ENCODE measurements around the gene ENAH. TPM values are rescaled to one million over a fixed set of nuclear protein-coding genes. Genes with fewer than 3 reads are reported as not detected.

The ENAH gene
- total RNA-seq, 1 donor from 2014 or later, result 265 TPM

DNA sequence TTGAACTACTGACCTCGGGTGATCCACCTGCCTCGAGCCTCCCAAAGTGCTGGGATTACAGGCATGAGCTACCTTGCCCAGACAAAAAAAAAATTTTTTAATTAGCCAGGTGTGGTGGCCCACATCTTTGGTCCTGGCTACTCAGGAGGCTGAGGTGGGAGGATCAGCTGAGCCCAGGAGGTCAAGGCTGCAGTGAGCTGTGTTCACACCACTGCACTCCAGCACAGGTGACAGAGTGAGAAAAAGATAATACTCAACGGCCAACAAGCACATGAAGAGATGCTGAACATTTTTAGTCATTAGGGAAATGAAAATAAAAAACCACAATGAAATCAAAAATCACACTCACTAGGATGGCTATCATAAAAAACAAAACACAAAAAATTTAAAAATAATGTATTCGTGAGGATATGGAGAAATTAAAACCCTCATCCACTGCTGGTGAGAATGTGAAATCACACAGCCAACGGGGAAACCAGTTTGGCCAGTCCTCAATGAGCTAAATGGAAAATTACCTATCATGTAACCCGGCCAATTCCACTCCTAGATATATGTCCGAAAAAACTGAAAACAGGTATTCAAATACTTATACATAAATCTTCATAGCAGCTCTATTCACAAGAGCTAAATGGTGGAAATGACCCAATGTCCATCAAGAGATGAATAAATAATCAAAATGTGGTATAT is 41.2 kb downstream of the ENAH start:
- H3K27me3 Mint-ChIP-seq (ENCODE audit: unreplicated experiment), result peaks cover 7% of the 10 kb centered on the region
- H3K27ac Mint-ChIP-seq (ENCODE audit: unreplicated experiment), result no peak overlapping the region
- DNase-seq, result no peak
- peaks cover 11% of the 10 kb centered on the region for H3K9me3 Mint-ChIP-seq (ENCODE audit: unreplicated experiment)
- TF ChIP-seq, protein P1, sequence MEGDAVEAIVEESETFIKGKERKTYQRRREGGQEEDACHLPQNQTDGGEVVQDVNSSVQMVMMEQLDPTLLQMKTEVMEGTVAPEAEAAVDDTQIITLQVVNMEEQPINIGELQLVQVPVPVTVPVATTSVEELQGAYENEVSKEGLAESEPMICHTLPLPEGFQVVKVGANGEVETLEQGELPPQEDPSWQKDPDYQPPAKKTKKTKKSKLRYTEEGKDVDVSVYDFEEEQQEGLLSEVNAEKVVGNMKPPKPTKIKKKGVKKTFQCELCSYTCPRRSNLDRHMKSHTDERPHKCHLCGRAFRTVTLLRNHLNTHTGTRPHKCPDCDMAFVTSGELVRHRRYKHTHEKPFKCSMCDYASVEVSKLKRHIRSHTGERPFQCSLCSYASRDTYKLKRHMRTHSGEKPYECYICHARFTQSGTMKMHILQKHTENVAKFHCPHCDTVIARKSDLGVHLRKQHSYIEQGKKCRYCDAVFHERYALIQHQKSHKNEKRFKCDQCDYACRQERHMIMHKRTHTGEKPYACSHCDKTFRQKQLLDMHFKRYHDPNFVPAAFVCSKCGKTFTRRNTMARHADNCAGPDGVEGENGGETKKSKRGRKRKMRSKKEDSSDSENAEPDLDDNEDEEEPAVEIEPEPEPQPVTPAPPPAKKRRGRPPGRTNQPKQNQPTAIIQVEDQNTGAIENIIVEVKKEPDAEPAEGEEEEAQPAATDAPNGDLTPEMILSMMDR (IDR thresholded peaks at IDR 0.05; ENCODE audit: partially characterized antibody, unreplicated experiment), result no peak
- H3K4me1 Mint-ChIP-seq (ENCODE audit: low read depth, unreplicated experiment), result peaks cover 44% of the 10 kb centered on the region
- H3K4me3 Mint-ChIP-seq (ENCODE audit: unreplicated experiment), result no peak overlapping the region
- H3K36me3 Mint-ChIP-seq (ENCODE audit: unreplicated experiment), result no peaks in the 10 kb centered on the region

DNA sequence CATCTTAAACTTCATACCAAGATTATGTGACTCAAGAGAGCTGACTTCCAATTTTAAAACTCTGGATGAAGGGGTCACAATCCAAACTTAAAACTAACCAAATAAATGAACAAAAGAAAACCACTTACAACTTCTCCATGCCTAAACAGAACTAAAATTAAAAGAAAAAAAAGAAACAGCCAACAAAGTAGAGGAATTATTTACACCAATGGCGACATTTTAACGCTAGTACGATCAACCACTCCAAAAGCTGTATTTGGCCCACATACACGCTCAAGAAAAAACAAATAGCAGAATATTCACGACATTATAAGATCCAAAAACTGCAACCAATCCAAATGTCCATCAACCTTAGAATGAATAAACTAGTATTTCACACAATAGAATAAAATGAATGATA is 42.4 kb downstream of the ENAH start:
- H3K9me3 Mint-ChIP-seq (ENCODE audit: unreplicated experiment), result peaks cover 5% of the 10 kb centered on the region
- H3K27ac Mint-ChIP-seq (ENCODE audit: unreplicated experiment), result peak overlapping the region; percentile 54
- H3K36me3 Mint-ChIP-seq (ENCODE audit: unreplicated experiment), result no peaks in the 10 kb centered on the region
- H3K27me3 Mint-ChIP-seq (ENCODE audit: unreplicated experiment), result peaks cover 7% of the 10 kb centered on the region
- peaks cover 39% of the 10 kb centered on the region for H3K4me1 Mint-ChIP-seq (ENCODE audit: low read depth, unreplicated experiment)
- no peak for DNase-seq
- TF ChIP-seq, protein P1 (IDR thresholded peaks at IDR 0.05; ENCODE audit: partially characterized antibody, unreplicated experiment), result no peak
- no peak overlapping the region for H3K4me3 Mint-ChIP-seq (ENCODE audit: unreplicated experiment)

DNA sequence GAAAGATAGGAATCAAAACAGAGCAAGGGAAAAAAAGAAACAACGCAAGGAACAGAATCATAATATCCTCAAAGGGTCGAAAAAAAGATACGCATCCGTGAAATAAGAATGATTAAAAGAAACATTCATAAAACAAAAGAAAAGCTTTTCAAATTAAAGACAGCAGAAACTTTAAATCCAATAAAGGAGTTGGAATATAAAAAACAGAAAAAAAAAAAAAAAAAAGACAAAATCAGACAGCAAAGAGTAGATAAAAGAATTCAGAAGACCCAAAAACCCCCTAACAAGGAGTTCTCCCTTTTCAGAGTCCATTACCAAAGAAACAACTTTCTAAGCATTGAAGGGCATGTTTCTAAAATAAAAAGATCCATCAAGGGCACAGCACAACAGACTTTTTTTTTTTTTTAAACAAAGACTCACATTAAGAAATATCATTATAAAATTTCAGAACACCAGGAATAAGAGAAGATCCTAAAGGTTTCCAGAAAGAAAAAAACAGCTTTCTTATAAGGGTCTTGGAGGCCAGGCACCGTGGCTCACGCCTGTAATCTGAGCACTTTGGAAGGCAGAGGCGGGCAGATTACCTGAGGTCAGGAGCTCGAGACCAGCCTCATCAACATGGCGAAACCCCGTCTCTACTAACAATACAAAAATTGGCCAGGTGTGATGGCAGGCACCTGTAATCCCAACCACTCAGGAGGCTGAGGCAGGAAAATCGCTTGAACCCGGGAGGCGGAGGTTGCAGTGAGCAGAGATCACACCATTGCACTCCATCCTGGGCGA is 44.7 kb downstream of the ENAH start:
- peaks cover 3% of the 10 kb centered on the region for H3K9me3 Mint-ChIP-seq (ENCODE audit: unreplicated experiment)
- H3K4me3 Mint-ChIP-seq (ENCODE audit: unreplicated experiment), result no peak overlapping the region
- no peak for DNase-seq
- no peaks in the 10 kb centered on the region for H3K36me3 Mint-ChIP-seq (ENCODE audit: unreplicated experiment)
- no peak overlapping the region for H3K27ac Mint-ChIP-seq (ENCODE audit: unreplicated experiment)
- H3K27me3 Mint-ChIP-seq (ENCODE audit: unreplicated experiment), result peaks cover 3% of the 10 kb centered on the region
- peaks cover 38% of the 10 kb centered on the region for H3K4me1 Mint-ChIP-seq (ENCODE audit: low read depth, unreplicated experiment)
- TF ChIP-seq, protein P1 (IDR thresholded peaks at IDR 0.05; ENCODE audit: partially characterized antibody, unreplicated experiment), result no peak

DNA sequence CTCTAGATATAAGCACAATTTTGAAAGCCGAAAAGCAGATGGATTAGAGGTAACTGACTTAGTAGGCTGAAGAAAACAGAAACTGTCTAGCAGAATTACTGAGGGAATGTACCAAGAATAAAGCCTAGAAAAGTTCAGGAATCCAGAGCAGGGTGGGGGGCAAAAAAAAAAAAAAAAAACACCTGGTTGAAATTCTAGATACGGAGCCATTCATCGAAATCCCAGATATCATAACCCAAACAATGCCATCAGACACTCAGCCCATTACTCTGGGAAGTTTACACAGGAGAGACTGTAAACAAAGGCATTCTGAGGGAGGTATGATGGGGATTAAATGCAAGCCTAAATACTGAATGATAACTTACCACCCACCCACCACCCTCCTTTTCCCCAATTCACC is 45.6 kb downstream of the ENAH start:
- no peak for DNase-seq
- TF ChIP-seq, protein P1 (IDR thresholded peaks at IDR 0.05; ENCODE audit: partially characterized antibody, unreplicated experiment), result no peak
- peak overlapping the region; percentile 23 for H3K27ac Mint-ChIP-seq (ENCODE audit: unreplicated experiment)
- H3K4me1 Mint-ChIP-seq (ENCODE audit: low read depth, unreplicated experiment), result peaks cover 35% of the 10 kb centered on the region
- peaks cover 3% of the 10 kb centered on the region for H3K9me3 Mint-ChIP-seq (ENCODE audit: unreplicated experiment)
- H3K36me3 Mint-ChIP-seq (ENCODE audit: unreplicated experiment), result no peaks in the 10 kb centered on the region
- H3K27me3 Mint-ChIP-seq (ENCODE audit: unreplicated experiment), result peaks cover 3% of the 10 kb centered on the region
- peak overlapping the region; percentile 38 for H3K4me3 Mint-ChIP-seq (ENCODE audit: unreplicated experiment)

All from glutamatergic neuron (in vitro differentiated cells).